ENCODE data around the gene EHMT1.

- TF ChIP-seq POLR2A (IDR thresholded peaks at IDR 0.05; ENCODE audit: low read depth, low read length) (no peak), POLR2AphosphoS5 (IDR thresholded peaks at IDR 0.05; ENCODE audit: low read depth, low read length) (no peak)
These were observed 260.2 kb downstream of the EHMT1 start for GRCh38 chr9:137879052-137879451.
